ENCODE data around the gene RFNG.
"Not testable (repeated sequence)": the region's sequence is repeated elsewhere in the genome, so short reads cannot be mapped to it uniquely, and the experiment has no call there.

GRCh38 chr17:82038796-82039409 lies 12.7 kb downstream of the RFNG start:
- not testable (repeated sequence) for TF ChIP-seq CTCF (IDR thresholded peaks at IDR 0.05); POLR2AphosphoS5 (IDR thresholded peaks at IDR 0.05; ENCODE audit: insufficient read depth in 1 of 2, low read depth in 1 of 2); POLR2A (IDR thresholded peaks at IDR 0.05)

Data from vagina (tissue), 2 donors.